Uterus (tissue), 2 donors: ENCODE measurements around the gene IL6R.

Experiments
- POLR2A ChIP-seq, 2 donors: fragments of 450-650 bp; IDR thresholded peaks; one replicate each; pipeline ENCODE4 v1.6.1; 2016; ENCODE audit warnings: antibody characterized with exemption in 2 of 2, mild to moderate bottlenecking in 1 of 2, moderate library complexity in 1 of 2
- TF ChIP-seq, protein P1 (sequence below), 4 experiments: fragments of 200-600 bp in 2 of 4; fragments of 450-650 bp in 2 of 4; sonication (generic) in 2 of 4; IDR thresholded peaks; one replicate each; pipeline ENCODE4 v1.5.1; 2016 to 2019; ENCODE audit warnings: antibody characterized with exemption in 4 of 4, mild to moderate bottlenecking in 2 of 4, moderate library complexity in 1 of 4

DNA sequence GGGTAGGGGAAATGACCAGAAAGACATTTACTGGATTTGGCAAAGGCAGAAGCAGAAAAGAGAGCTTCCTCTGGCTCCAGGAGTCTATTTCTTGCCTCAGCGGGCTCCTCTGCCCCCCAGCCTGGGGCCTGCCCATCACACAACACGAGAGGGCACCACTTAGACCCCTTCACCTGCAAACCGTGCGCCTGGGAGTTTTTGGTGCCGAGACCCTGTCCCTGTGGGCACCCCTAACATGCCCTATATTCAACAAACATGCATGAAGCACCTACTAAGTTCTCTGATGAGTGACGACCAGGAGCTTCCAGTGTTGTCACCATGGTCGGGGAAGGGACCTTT is 18.8 kb downstream of the IL6R start:
- no peak for TF ChIP-seq POLR2A (IDR thresholded peaks at IDR 0.05)
- TF ChIP-seq, protein P1, sequence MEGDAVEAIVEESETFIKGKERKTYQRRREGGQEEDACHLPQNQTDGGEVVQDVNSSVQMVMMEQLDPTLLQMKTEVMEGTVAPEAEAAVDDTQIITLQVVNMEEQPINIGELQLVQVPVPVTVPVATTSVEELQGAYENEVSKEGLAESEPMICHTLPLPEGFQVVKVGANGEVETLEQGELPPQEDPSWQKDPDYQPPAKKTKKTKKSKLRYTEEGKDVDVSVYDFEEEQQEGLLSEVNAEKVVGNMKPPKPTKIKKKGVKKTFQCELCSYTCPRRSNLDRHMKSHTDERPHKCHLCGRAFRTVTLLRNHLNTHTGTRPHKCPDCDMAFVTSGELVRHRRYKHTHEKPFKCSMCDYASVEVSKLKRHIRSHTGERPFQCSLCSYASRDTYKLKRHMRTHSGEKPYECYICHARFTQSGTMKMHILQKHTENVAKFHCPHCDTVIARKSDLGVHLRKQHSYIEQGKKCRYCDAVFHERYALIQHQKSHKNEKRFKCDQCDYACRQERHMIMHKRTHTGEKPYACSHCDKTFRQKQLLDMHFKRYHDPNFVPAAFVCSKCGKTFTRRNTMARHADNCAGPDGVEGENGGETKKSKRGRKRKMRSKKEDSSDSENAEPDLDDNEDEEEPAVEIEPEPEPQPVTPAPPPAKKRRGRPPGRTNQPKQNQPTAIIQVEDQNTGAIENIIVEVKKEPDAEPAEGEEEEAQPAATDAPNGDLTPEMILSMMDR (IDR thresholded peaks at IDR 0.05) = no peak
